ENCODE measurements around the gene CACNA1C.

GRCh38 chr12:2328661-2329060, 275.9 kb downstream of the CACNA1C start:
- no peak for TF ChIP-seq ZNF274 (IDR thresholded peaks at IDR 0.05; ENCODE audit: insufficient read depth, insufficient read length)
- TF ChIP-seq, protein P1, sequence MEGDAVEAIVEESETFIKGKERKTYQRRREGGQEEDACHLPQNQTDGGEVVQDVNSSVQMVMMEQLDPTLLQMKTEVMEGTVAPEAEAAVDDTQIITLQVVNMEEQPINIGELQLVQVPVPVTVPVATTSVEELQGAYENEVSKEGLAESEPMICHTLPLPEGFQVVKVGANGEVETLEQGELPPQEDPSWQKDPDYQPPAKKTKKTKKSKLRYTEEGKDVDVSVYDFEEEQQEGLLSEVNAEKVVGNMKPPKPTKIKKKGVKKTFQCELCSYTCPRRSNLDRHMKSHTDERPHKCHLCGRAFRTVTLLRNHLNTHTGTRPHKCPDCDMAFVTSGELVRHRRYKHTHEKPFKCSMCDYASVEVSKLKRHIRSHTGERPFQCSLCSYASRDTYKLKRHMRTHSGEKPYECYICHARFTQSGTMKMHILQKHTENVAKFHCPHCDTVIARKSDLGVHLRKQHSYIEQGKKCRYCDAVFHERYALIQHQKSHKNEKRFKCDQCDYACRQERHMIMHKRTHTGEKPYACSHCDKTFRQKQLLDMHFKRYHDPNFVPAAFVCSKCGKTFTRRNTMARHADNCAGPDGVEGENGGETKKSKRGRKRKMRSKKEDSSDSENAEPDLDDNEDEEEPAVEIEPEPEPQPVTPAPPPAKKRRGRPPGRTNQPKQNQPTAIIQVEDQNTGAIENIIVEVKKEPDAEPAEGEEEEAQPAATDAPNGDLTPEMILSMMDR (IDR thresholded peaks at IDR 0.05 in 2 of 3, conservative IDR thresholded peaks at IDR 0.05 in 1 of 3; ENCODE audit: control insufficient read depth in 2 of 3, extremely low read depth in 1 of 3, insufficient read depth in 1 of 3, low read depth in 3 of 3, low read length in 3 of 3) = no peak
- TF ChIP-seq HDGF (IDR thresholded peaks at IDR 0.05) = no peak
- TF ChIP-seq SREBF2 (IDR thresholded peaks at IDR 0.05; ENCODE audit: low read length) = no peak
- TF ChIP-seq, protein P2, sequence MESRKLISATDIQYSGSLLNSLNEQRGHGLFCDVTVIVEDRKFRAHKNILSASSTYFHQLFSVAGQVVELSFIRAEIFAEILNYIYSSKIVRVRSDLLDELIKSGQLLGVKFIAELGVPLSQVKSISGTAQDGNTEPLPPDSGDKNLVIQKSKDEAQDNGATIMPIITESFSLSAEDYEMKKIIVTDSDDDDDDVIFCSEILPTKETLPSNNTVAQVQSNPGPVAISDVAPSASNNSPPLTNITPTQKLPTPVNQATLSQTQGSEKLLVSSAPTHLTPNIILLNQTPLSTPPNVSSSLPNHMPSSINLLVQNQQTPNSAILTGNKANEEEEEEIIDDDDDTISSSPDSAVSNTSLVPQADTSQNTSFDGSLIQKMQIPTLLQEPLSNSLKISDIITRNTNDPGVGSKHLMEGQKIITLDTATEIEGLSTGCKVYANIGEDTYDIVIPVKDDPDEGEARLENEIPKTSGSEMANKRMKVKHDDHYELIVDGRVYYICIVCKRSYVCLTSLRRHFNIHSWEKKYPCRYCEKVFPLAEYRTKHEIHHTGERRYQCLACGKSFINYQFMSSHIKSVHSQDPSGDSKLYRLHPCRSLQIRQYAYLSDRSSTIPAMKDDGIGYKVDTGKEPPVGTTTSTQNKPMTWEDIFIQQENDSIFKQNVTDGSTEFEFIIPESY (IDR thresholded peaks at IDR 0.05) = no peak
- TF ChIP-seq EGR1 (IDR thresholded peaks at IDR 0.05; ENCODE audit: borderline replicate concordance in 1 of 2, low read depth in 2 of 2, low read length in 2 of 2) = no peak
- TF ChIP-seq SP1 (IDR thresholded peaks at IDR 0.05; ENCODE audit: low read depth, low read length) = no peak
- no peak for TF ChIP-seq EP300 (IDR thresholded peaks at IDR 0.05; ENCODE audit: borderline replicate concordance in 1 of 2, control insufficient read depth in 1 of 2, low read depth in 2 of 2, low read length in 2 of 2)
- no peak for TF ChIP-seq MYC (IDR thresholded peaks at IDR 0.05; ENCODE audit: insufficient read depth, insufficient read length, insufficient replicate concordance, low read length, severe bottlenecking)
- TF ChIP-seq NFIC (IDR thresholded peaks at IDR 0.05; ENCODE audit: low read depth, low read length) = no peak

Data from GM12878 (cell line).